ENCODE measurements around the gene GJD3.

The GJD3 gene

DNA sequence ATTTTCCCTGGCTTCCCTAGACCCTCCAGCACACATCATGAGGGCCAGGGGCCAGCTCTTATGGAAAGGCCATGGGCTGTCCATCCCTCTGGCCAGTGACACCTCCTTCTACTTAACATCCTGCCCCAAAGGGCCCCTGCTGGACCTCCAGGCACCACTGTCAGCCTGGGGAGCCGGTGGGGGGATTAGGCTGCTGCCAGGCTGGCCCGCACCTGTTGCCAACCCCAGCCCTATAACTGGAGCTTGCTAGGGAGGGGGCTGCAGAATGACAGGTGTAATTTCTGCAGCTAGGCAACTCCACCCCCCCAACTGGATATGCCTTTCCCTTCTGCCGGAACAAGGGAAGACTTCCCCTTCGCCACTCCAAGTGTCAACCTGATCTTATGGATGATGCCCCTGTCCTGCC is 43.0 kb downstream of the GJD3 start:
- H3K4me3 ChIP-seq (ENCODE audit: low read depth, low read length): peak overlapping the region; percentile 8
- in situ Hi-C loops (cut with HindIII; ENCODE audit: low sequenced_read_pairs): no loop called here
- TF ChIP-seq, protein P1, sequence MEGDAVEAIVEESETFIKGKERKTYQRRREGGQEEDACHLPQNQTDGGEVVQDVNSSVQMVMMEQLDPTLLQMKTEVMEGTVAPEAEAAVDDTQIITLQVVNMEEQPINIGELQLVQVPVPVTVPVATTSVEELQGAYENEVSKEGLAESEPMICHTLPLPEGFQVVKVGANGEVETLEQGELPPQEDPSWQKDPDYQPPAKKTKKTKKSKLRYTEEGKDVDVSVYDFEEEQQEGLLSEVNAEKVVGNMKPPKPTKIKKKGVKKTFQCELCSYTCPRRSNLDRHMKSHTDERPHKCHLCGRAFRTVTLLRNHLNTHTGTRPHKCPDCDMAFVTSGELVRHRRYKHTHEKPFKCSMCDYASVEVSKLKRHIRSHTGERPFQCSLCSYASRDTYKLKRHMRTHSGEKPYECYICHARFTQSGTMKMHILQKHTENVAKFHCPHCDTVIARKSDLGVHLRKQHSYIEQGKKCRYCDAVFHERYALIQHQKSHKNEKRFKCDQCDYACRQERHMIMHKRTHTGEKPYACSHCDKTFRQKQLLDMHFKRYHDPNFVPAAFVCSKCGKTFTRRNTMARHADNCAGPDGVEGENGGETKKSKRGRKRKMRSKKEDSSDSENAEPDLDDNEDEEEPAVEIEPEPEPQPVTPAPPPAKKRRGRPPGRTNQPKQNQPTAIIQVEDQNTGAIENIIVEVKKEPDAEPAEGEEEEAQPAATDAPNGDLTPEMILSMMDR (IDR thresholded peaks at IDR 0.05; ENCODE audit: low read depth, low read length, missing control alignments): no peak

DNA sequence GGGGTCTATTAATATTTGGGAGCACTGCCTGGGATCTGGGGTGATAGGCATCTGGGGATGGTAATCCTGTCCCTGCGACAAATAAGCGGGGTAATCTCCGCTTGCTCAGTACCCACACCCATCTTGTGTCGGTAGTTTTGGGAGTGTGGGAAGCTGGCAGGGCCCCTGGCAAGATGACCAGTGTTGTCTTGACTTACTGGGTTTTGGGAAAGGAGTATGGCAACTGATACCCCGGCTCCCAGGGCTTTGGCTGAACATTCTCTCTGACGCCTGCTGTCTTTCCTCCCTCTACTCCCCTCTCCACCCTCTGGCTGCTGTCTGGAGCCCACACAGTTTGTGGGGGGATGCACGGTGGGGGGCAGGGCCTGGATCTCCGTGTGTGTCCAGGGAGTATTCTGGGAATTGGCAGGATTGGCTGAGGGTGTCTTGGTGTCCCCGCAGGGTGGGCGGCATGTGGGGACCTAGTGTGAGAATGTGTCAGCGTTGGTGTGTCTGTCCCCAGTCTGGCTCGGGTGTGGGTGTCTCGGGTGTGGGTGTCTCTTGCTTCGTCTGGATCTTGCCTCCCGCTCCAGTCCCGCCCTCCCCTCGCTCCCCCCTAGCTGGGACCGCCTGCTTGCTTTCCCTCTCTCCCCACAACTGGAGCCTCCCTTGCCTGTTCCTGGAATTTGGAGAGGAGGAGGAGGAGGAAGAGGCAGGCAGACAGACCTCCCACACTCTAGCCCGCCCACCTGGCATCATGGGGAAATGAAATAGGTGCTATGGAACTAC is 43.6 kb downstream of the GJD3 start:
- H3K4me3 ChIP-seq (ENCODE audit: low read depth, low read length): peak overlapping the region; percentile 4

More for the DNA sequence above, 43.0 kb downstream of the GJD3 start:
- DNase-seq (ENCODE audit: low read depth): no peak

DNA sequence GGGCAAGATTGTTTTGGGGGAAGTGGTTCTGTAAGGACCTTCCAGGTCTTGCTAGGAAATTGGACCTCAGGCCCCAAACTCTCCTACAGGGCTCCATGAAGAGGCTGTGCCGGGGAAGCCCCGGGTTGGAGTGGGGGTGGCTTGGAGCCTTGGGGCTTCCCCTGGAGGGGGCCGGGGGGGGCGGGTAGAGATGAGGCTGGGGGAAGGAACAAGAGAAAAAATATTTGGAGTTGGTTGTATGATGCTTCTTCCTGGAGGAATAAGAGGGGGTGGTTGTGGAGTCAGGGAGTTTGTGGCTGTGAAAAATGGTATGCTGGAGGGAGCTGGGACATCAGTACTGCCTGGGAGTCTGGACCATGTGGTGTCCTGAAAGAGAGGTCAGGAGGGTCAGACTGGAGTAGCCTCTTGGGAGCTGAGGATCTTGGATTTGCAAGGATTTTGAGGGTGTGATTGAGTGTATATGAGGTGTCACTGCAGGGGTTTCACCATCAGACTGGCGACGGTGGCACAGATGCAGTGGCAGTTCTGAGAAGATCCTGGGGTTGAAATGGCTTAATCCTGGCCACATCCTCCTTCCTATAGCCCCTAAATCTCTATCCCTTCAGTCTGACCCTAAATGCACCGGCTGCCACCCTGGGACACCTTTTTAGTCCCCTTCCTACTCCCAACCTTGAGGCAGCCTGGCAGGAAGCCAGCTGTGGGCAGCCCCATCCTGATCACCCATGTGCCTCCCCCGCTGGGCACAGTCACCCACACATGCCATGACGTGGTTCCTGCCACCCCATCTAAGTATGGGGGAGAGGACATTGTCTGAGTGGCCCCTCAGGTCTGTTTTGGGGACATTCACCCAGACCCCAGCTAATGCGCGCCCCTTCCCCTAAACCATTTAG is 44.6 kb downstream of the GJD3 start:
- in situ Hi-C loops (cut with HindIII; ENCODE audit: low sequenced_read_pairs): no loop called here
- TF ChIP-seq, protein P1 (IDR thresholded peaks at IDR 0.05; ENCODE audit: low read depth, low read length, missing control alignments): no peak
- no peak for DNase-seq (ENCODE audit: low read depth)
- peak overlapping the region; percentile 99 for H3K4me3 ChIP-seq (ENCODE audit: low read depth, low read length)

More for the DNA sequence above, 43.6 kb downstream of the GJD3 start:
- no peak for DNase-seq (ENCODE audit: low read depth)
- in situ Hi-C loops (cut with HindIII; ENCODE audit: low sequenced_read_pairs): no loop called here
- TF ChIP-seq, protein P1 (IDR thresholded peaks at IDR 0.05; ENCODE audit: low read depth, low read length, missing control alignments): no peak

DNA sequence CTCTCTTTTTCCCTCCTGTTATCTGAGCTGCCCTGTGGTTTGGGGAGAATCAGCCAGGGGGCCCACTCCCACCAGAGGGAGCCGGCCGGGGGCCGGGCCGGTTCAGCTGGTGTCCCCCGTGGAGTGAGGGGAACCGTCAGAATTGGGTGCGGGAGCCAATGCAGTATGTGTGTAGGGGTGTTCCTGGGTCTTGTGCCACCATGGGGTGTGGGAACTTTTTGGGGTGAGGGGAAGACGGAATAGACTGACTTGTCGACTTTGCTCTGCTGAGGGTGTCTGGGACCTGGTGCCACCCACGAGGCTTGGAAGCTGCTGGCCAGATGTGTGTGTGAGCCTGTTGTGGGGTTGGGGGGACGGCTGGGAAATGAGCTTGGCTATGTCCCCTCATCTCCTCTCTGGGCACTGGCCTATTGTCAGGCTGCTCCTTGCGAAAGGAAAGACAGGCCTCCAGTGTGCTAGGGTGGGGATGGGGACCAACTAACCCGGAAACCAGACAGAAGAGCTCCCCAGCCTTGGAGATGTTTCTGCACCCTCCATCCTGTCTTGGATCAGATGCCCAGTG is 45.6 kb downstream of the GJD3 start:
- in situ Hi-C loops (cut with HindIII; ENCODE audit: low sequenced_read_pairs): no loop called here
- H3K4me3 ChIP-seq (ENCODE audit: low read depth, low read length): peak overlapping the region; percentile 99
- TF ChIP-seq, protein P1 (IDR thresholded peaks at IDR 0.05; ENCODE audit: low read depth, low read length, missing control alignments): peak; percentile 30
- DNase-seq (ENCODE audit: low read depth): no peak

DNA sequence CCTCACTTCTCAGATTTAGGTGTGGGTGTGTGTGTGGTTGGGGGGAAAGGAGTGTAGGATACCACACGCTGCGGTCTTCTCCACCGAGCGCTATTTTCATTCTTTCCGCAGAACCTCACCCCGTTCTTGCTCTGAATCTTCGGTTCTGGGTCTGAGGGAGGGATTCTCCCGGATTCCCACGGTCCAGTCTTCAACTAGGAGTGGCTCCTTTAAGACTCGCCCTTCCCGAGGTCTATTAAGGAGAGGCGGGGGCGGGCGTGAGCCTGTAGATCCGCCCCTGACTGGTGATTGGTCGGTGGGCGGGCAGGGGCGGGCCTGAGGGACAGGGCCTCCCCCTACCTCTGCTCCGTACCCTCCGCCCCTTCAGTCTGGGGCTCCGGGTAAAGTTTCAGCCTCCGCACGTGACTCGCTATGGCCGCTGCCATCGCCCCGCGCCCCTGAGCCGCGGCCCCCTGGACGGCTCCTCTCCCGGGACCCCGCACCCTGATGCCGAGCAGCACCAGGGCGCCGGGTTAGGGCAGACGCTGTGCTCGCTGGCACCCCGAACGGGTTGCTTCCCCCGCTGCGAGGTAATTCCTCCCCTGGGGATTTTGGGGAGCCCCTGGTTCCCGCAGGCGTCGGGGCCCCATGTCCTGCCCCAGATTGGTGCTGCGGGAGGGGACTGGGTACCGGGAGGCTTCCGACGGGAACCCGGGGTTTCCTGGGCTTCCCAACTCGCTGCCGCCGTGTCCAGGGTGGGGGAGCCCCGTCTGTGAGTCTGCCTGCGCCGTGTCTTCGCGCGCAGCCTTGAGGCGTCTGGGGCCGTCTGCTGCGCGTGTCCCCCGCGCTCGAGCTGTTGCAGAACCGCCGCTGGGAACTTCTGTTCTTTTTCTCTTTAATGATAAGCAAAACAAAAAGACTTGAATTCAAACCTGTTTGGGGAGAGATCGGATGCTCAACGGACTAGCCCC is 46.4 kb downstream of the GJD3 start:
- TF ChIP-seq, protein P1 (IDR thresholded peaks at IDR 0.05; ENCODE audit: low read depth, low read length, missing control alignments): no peak
- in situ Hi-C loops (cut with HindIII; ENCODE audit: low sequenced_read_pairs): no loop called here

More for the DNA sequence above, 46.4 kb downstream of the GJD3 start:
- H3K4me3 ChIP-seq (ENCODE audit: low read depth, low read length): peak overlapping the region; percentile 99
- peak; percentile 88 for DNase-seq (ENCODE audit: low read depth)
